ENCODE measurements around the gene PTRH2.

DNA sequence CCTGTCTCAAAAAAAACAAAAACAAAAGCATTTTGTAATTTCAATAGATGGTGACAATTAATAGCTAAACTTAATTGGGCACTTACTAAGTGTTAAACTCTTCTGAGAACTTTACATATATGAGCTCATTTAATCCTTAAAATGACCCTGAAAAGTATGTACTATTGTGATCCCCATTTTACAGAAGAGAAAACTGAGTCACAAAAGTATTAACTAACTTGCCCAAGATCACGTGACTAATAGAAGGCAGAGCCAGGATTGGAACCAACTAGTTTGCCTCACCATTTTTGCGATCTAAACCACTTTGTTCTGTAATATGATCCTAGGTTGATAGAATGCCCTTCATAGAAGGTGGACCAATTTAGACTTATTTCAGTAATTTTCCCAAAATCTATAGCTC is 26.5 kb upstream of the PTRH2 start:
- TF ChIP-seq, protein P1, sequence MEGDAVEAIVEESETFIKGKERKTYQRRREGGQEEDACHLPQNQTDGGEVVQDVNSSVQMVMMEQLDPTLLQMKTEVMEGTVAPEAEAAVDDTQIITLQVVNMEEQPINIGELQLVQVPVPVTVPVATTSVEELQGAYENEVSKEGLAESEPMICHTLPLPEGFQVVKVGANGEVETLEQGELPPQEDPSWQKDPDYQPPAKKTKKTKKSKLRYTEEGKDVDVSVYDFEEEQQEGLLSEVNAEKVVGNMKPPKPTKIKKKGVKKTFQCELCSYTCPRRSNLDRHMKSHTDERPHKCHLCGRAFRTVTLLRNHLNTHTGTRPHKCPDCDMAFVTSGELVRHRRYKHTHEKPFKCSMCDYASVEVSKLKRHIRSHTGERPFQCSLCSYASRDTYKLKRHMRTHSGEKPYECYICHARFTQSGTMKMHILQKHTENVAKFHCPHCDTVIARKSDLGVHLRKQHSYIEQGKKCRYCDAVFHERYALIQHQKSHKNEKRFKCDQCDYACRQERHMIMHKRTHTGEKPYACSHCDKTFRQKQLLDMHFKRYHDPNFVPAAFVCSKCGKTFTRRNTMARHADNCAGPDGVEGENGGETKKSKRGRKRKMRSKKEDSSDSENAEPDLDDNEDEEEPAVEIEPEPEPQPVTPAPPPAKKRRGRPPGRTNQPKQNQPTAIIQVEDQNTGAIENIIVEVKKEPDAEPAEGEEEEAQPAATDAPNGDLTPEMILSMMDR (IDR thresholded peaks at IDR 0.05; ENCODE audit: control extremely low read depth in 1 of 3, insufficient read depth in 1 of 3, low read depth in 1 of 3, low read length in 3 of 3) = no peak
- TF ChIP-seq CREB1 (IDR thresholded peaks at IDR 0.05) (no peak), POLR2A (IDR thresholded peaks at IDR 0.05; ENCODE audit: control extremely low read depth in 1 of 2, low read depth in 2 of 2, low read length in 2 of 2) (no peak), CEBPB (IDR thresholded peaks at IDR 0.05; ENCODE audit: low read depth, low read length) (no peak), EP300 (IDR thresholded peaks at IDR 0.05; ENCODE audit: borderline replicate concordance in 1 of 2, low read depth in 2 of 2, low read length in 2 of 2) (no peak)

Data from H1 (cell line).